ENCODE data around the gene AAK1.

AAK1 gene

GRCh38 chr2:69621440-69621839 lies 22.1 kb downstream of the AAK1 start:
- TF ChIP-seq CTCF (IDR thresholded peaks at IDR 0.05; ENCODE audit: extremely low read depth, insufficient read depth, missing control alignments), result no peak
- in situ Hi-C loops (cut with MboI; ENCODE audit: low pct_unique_long_range_greater_than_20kb, low sequenced_read_pairs, unreplicated experiment), result no loop called here
- no peak for DNase-seq (ENCODE audit: low spot score)

- DNase-seq (ENCODE audit: low spot score), result no peak
- in situ Hi-C loops (cut with MboI; ENCODE audit: low pct_unique_long_range_greater_than_20kb, low sequenced_read_pairs, unreplicated experiment), result no loop called here
- no peak for TF ChIP-seq CTCF (IDR thresholded peaks at IDR 0.05; ENCODE audit: extremely low read depth, insufficient read depth, missing control alignments)
Measured at GRCh38 chr2:69620870-69621269, 22.7 kb downstream of the AAK1 start.

DNA sequence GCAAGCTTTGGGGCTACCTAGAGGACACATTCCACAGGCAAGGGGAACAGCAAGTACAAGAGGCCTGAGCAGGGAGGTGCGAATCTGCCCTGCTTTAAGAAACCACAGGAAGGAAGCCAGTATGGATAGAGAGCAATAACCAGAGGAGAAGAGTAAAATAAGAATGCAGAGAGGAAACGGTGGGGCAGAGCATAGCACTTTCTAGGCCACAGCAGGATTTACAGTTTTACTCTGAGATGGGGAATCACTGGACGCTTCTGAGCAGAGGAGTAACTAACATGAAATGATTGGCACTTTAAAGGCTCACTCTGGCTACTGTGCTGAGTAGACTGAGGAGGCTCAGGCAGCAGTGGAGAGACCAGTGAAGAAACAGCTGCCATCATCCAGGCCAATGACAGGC lies 23.8 kb downstream of the AAK1 start:
- in situ Hi-C loops (cut with MboI; ENCODE audit: low pct_unique_long_range_greater_than_20kb, low sequenced_read_pairs, unreplicated experiment), result no loop called here
- peak; percentile 45 for DNase-seq (ENCODE audit: low spot score)
- no peak for TF ChIP-seq CTCF (IDR thresholded peaks at IDR 0.05; ENCODE audit: extremely low read depth, insufficient read depth, missing control alignments)

GRCh38 chr2:69618362-69618761 lies 25.2 kb downstream of the AAK1 start:
- in situ Hi-C loops (cut with MboI; ENCODE audit: low pct_unique_long_range_greater_than_20kb, low sequenced_read_pairs, unreplicated experiment), result no loop called here
- DNase-seq (ENCODE audit: low spot score), result no peak
- TF ChIP-seq CTCF (IDR thresholded peaks at IDR 0.05; ENCODE audit: extremely low read depth, insufficient read depth, missing control alignments), result no peak

DNA sequence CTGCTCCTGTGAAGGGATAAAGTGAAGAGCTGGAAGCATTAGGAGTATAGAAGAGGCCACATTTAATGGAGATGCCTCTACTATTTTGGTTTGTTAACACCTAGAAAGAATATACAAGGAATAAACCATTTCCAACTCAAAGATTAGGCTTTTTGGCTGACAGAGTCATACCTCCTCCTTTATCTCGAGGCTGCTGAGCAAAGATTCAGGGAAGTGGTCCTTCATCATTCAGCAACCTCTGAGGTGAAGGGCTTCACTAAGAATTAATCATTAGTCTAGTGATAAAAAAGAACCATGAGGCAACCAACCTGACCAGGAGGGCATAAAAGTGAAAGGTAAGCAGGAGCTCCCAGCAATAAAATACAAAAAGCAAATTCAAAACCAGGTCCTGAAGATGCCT lies 25.8 kb downstream of the AAK1 start:
- DNase-seq (ENCODE audit: low spot score), result no peak
- in situ Hi-C loops (cut with MboI; ENCODE audit: low pct_unique_long_range_greater_than_20kb, low sequenced_read_pairs, unreplicated experiment), result no loop called here
- TF ChIP-seq CTCF (IDR thresholded peaks at IDR 0.05; ENCODE audit: extremely low read depth, insufficient read depth, missing control alignments), result no peak

- TF ChIP-seq CTCF (IDR thresholded peaks at IDR 0.05; ENCODE audit: extremely low read depth, insufficient read depth, missing control alignments), result no peak
- in situ Hi-C loops (cut with MboI; ENCODE audit: low pct_unique_long_range_greater_than_20kb, low sequenced_read_pairs, unreplicated experiment), result no loop called here
- no peak for DNase-seq (ENCODE audit: low spot score)
Measured at GRCh38 chr2:69616755-69617154, 26.8 kb downstream of the AAK1 start.

- no peak for DNase-seq (ENCODE audit: low spot score)
- TF ChIP-seq CTCF (IDR thresholded peaks at IDR 0.05; ENCODE audit: extremely low read depth, insufficient read depth, missing control alignments), result no peak
Measured at GRCh38 chr2:69615969-69616368, 27.6 kb downstream of the AAK1 start.

More at GRCh38 chr2:69615969-69616368, 27.6 kb downstream of the AAK1 start:
- in situ Hi-C loops (cut with MboI; ENCODE audit: low pct_unique_long_range_greater_than_20kb, low sequenced_read_pairs, unreplicated experiment), result no loop called here
